Neuron (in vitro differentiated cells): ENCODE measurements around the gene RPS6KA2.
"Not testable (repeated sequence)": the region's sequence is repeated elsewhere in the genome, so short reads cannot be mapped to it uniquely, and the experiment has no call there.

Source experiments
- H2AFZ ChIP-seq: one replicate; pipeline ENCODE4 v1.6.1; 2013; ENCODE audit warnings: low read depth, mild to moderate bottlenecking, inconsistent platforms, low read length, moderate library complexity
- H3K27me3 ChIP-seq: one replicate; pipeline ENCODE4 v1.6.1; 2013; ENCODE audit warnings: low read length; ENCODE audit not compliant: insufficient read depth
- H3K36me3 ChIP-seq: one replicate; pipeline ENCODE4 v1.6.1; 2013; ENCODE audit warnings: low read length; ENCODE audit not compliant: insufficient read depth
- H3K4me1 ChIP-seq: one replicate; pipeline ENCODE4 v1.6.1; 2013; ENCODE audit warnings: low read length; ENCODE audit not compliant: insufficient read depth
- H3K4me3 ChIP-seq: 2 replicates; pipeline ENCODE4 v1.5.1; 2013; ENCODE audit warnings: mild to moderate bottlenecking, low read length, moderate library complexity
- H3K9me3 ChIP-seq: one replicate; pipeline ENCODE4 v1.6.1; 2013; ENCODE audit warnings: low read length

Gene RPS6KA2

DNA sequence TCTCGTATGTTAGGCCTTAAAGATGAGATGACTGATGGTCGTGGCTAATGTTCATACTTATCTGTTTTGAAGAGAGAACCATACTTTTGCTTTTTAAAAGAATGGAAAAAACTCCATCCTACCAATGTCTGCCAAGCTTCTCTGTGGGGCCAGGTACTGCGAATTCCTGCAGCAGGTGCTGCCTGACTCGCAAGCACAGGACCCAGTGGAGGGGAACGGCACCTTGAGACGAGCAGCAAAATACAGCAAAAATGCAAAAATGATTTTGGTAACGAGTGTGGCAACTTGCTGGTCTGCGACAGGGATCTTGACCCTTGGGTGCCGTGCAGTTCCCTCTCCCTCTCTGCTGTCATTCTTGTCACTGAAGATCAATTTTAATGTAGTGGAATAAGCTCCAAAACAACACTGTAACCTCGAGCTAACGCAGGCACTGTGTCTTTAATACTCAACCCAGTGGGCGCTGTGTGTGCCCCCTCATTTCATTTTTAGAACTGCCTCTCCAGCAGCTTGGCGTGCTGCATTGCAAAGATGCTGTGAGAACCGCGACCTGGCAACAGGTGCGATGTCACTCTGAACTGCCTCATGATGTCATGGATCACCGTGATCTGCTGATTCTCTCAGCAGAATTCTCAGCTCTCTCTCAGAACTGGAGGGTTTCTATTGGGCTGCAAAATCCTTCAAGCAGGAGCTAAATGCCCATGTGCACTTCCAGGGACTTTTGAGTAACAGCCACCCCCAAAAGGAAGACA lies 92.2 kb downstream of the RPS6KA2 start:
- Histone ChIP-seq H3K4me3 (no peak overlapping the region), H3K4me1 (peaks cover 2% of the 10 kb centered on the region), H3K27me3 (no peaks in the 10 kb centered on the region), H3K36me3 (peaks cover 40% of the 10 kb centered on the region), H3K9me3 (no peaks in the 10 kb centered on the region), H2AFZ (no peak overlapping the region)

DNA sequence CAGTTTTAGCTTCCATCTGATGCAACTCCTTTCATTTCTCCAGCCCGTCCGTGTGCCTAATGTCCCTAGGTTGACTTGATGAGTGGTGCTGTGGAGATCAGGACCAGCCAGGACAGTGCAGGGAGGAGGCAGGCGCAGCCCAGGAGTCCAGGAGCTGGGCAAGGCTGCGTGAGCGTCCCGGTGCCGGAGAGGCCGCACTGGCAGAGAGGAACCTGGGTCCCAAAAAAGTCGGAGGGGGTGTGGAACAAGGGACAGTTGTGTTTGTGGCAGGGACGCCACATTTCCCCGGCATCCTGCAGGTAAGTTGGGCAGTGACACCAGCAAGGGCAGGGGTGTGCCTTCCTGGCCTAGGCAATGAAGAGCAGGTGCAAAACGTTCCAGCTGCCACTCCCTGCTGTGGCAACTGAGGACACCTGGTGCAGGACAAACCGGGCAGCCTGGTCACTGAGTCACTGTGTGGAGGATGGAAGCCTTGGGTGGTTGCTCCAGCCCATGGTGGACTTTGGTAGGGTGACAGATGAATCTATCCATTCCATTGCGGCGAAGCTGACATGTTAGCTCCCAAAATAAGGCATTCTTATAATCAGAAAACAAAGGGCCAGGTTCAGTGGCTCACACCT lies 93.7 kb downstream of the RPS6KA2 start:
- no peaks in the 10 kb centered on the region for H3K9me3 ChIP-seq
- no peaks in the 10 kb centered on the region for H3K4me1 ChIP-seq
- H3K27me3 ChIP-seq: no peaks in the 10 kb centered on the region
- H2AFZ ChIP-seq: no peak overlapping the region
- peaks cover 43% of the 10 kb centered on the region for H3K36me3 ChIP-seq
- no peak overlapping the region for H3K4me3 ChIP-seq

DNA sequence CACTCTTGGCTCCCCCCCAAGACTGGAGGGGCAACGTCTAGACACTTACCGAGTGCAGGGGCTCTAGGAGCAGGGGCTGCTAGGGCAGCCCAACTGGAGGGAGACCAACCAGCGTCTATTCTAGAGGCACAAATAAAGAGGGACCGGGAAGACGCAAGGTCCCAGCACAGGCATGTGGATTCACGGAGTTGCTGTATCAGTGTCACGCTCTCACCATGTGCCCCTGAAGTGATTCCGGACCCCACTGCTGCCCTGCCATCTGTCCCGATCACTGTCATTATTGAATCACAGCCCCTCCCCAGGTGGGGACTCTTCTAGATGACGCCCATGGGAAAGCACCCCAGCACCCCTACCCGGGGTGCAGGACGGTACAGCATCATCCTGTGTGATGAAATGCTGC lies 94.7 kb downstream of the RPS6KA2 start:
- Histone ChIP-seq H3K4me1 (no peaks in the 10 kb centered on the region), H3K27me3 (no peaks in the 10 kb centered on the region), H3K9me3 (no peaks in the 10 kb centered on the region), H2AFZ (no peak overlapping the region), H3K36me3 (peaks cover 43% of the 10 kb centered on the region), H3K4me3 (no peak overlapping the region)

DNA sequence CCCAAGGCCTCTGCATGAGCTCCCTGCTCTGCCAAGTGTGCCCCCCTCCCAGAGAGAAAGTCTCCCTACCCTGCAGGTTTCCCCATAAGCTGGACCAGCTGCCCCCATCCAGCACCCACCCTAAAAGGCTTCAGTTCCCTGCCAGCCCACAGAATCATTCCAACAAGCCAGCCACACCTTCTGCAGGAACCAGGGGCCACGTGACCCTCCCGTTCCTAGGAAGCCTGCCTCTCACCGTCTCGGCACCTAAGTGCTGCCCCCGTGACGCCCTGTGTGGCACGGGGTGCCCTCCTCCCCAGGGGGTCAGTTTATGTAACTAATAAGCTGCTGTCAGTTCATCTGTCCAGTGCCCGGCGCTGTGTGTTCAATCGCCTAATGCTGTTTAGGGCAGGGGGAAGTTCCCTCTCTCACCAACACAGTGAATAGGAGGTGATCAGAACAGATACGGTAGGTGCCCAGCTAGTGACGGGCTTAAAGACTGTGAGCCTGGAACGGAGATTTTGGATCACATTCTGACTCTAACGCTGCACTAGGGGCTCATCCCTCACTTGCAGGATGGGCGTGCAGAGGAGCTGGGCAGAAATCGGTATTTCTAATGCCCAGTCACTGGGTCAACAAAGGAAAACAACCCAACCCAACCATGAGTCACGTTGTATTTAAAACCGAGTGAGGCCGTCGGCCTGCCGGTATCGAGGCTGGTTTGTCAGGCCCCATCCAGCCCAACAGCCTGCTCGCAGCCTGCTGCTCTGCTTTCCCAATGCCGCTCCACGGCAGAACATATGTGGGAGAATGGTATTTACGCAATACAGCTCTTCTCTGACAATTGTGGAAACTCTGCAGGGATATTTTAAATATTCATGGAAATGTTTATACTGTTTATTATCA lies 96.6 kb downstream of the RPS6KA2 start:
- Histone ChIP-seq H3K36me3 (peaks cover 45% of the 10 kb centered on the region), H3K9me3 (no peaks in the 10 kb centered on the region), H3K4me3 (no peak overlapping the region), H3K4me1 (no peaks in the 10 kb centered on the region), H2AFZ (no peak overlapping the region), H3K27me3 (no peaks in the 10 kb centered on the region)

DNA sequence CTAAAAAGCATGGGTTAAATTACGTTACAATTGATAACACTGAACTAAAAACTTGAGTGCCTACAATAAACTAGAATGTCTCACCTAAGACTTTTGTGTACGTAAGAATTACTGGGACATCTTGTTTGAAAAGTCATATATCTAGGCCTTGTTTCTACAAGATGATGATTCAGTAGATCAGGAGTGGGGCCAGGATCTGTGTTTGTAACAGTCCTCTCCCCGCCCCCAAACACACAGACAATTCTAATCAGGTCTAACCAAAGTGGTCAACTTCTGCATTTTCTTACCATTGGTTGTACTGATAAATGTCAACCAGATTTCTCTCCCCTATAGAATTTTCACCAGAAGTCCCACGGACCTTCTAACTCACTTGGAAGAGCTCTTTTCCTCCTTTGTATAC lies 97.5 kb downstream of the RPS6KA2 start:
- Histone ChIP-seq H3K4me3 (no peak overlapping the region), H3K4me1 (no peaks in the 10 kb centered on the region), H3K27me3 (no peaks in the 10 kb centered on the region), H3K9me3 (no peaks in the 10 kb centered on the region), H3K36me3 (peaks cover 42% of the 10 kb centered on the region), H2AFZ (no peak overlapping the region)

DNA sequence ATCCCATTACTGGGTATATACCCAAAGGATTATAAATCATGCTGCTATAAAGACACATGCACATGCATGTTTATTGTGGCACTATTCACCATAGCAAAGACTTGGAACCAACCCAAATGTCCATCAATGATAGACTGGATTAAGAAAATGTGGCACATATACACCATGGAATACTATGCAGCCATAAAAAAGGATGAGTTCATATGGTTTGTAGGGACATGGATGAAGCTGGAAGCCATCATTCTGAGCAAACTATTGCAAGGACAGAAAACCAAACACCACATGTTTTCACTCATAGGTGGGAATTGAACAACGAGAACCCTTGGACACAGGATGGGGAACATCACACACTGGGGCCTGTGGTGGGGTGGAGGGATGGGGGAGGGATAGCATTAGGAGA lies 98.0 kb downstream of the RPS6KA2 start:
- H3K4me3 ChIP-seq, H2AFZ ChIP-seq, H3K27me3 ChIP-seq, H3K4me1 ChIP-seq, H3K9me3 ChIP-seq: not testable (repeated sequence)
- peaks cover 42% of the 10 kb centered on the region for H3K36me3 ChIP-seq

DNA sequence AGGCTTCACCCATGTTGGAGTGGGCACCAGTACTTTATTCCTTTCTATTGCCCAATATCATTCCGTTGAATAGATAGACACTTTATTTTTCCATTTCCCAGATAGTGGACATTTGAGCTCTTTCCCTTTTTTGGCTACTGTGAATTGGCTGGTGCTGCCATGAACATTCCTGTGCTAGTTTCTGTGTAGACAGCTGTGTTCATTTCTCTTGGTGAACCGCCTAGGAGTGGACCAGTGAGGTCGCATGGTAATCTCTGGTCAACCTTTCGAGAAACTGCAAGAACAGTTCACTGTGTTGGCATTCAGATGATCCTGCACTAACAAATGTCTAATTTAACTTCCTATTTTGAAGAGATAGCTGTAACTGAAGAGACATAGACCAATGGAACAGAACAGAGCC lies 99.2 kb downstream of the RPS6KA2 start:
- H3K4me3 ChIP-seq: no peak overlapping the region
- H3K9me3 ChIP-seq: no peaks in the 10 kb centered on the region
- peaks cover 34% of the 10 kb centered on the region for H3K36me3 ChIP-seq
- no peak overlapping the region for H2AFZ ChIP-seq
- H3K4me1 ChIP-seq: no peaks in the 10 kb centered on the region
- no peaks in the 10 kb centered on the region for H3K27me3 ChIP-seq

DNA sequence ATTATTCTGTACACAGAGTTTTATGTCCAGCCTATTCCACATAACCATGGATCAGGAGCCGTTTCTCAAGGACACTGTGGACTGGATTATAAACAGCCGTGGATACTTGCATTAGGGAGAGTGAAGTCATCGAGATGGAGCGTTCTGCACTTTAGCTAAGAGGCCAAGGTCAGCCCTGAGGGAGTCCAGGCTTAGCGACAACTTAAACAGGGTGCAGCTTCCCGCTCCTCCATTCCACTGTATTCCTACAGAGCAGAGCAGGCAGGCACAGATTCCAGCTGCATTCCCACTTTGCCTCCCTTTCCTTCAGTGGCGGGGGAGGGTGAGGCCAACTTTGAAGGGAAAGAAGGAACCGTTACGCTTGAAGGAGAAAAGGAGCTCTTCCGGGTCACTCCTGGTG lies 100.1 kb downstream of the RPS6KA2 start:
- H3K36me3 ChIP-seq: peaks cover 33% of the 10 kb centered on the region
- no peaks in the 10 kb centered on the region for H3K27me3 ChIP-seq
- H3K9me3 ChIP-seq: peaks cover 4% of the 10 kb centered on the region
- no peak overlapping the region for H3K4me3 ChIP-seq
- no peak overlapping the region for H2AFZ ChIP-seq
- no peaks in the 10 kb centered on the region for H3K4me1 ChIP-seq

DNA sequence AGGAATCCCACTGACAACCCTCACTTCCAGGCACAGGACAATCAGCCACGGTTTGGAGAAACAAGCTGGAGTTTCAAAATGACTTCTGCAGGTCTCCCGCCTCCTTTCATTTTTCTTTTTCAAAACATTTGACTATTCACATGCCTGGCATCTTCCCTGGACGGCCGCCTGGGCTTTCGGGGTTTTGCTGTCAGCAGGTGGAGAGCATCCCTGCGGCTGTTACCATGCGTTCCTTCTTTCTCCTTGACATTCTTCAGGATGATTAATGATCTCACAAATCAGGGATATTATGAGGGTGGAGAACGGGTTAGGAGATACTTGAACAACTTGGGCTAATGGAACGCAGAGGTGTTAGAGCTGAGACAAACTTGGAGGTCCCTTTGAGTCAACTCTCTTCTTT lies 101.5 kb downstream of the RPS6KA2 start:
- H3K36me3 ChIP-seq: peaks cover 36% of the 10 kb centered on the region
- no peak overlapping the region for H3K4me3 ChIP-seq
- H3K4me1 ChIP-seq: no peaks in the 10 kb centered on the region
- H2AFZ ChIP-seq: no peak overlapping the region
- H3K9me3 ChIP-seq: peaks cover 13% of the 10 kb centered on the region
- no peaks in the 10 kb centered on the region for H3K27me3 ChIP-seq

DNA sequence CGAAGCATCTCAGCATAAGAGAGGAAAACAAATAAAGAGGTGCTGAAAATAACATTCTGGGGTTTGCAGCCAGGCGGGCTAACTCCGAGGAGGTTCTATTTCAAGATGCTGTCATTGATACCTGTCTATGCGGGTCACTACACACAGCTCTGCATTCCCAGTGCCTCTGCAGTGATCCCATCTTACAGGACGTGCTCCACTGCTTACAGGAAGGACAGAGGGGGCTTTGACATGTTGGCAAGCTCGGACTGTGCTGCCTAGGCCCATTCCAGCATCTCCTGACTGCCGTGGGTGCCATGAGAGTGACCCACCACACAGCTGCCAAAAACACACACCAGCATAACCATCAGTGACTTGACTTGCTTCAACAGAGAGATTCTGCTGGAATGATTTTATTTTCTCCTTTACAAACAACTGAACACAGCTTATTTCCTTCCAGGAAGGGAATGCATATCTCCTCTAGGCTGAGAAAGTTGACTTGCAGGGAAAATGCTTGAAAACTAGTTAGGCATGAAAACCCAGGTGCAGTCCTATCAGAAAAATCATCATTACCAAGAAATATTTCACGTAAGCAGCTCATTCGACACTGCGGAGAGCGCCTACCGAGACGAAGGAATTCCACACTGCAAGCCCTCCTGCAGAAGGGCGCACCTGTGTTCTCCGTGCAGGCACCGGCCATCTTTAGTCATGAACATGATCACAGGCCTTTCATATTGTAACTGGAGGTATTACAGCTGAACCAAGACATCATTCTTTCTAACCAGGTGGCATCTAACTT lies 103.1 kb downstream of the RPS6KA2 start:
- Histone ChIP-seq H3K9me3 (peaks cover 15% of the 10 kb centered on the region), H3K27me3 (no peaks in the 10 kb centered on the region), H2AFZ (no peak overlapping the region), H3K36me3 (peaks cover 27% of the 10 kb centered on the region), H3K4me3 (no peak overlapping the region), H3K4me1 (no peaks in the 10 kb centered on the region)

DNA sequence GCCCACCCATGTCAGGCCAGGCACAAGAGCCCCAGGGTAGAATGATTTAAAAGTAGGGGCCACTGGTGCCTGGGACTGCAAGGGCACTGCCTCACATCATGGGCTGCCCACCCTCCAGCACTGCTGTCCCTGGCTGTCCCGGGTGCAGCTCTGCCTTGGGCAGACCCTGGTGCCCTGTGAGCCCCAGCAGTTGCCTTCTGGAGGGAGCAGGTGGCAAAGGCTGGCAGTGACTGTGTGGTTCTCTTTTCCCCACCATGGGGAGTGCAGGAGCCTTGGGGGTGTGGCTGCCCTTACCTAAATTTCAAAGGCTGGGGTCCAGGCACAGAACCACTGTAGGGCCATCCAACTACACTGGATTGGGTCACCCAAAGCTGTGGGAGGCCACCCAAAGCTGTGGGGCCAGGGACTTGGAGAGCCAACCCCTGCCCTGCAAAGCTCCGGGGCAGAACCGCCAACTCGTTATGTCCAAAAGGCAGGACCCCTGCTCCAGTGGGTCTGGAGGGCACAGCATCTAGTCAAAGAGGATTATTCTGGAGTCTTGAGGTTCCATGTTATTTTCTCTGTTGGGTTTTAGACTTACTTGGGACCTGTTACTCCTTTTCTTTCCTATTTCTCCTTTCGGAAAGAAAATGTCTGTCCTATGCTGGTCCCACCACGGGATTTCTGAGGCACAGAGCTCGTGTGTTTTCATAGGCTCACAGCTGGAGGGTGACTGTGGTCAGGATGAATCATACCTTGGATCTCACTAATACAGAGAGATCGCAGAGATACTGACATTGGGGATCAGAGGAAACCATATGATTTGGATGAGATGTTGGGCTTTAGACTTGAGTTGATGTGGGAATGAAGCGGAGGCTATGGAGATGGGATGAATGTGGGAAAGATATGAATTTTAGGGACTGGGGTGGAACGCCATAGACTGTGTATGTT lies 105.9 kb downstream of the RPS6KA2 start:
- Histone ChIP-seq H3K9me3 (peaks cover 20% of the 10 kb centered on the region), H3K4me1 (no peaks in the 10 kb centered on the region), H3K27me3 (no peaks in the 10 kb centered on the region), H2AFZ (no peak overlapping the region), H3K4me3 (no peak overlapping the region), H3K36me3 (peaks cover 20% of the 10 kb centered on the region)
